ENCODE measurements around the gene SLC45A3.

- TF ChIP-seq EP300 (IDR thresholded peaks at IDR 0.05) (no peak), CTCF (IDR thresholded peaks at IDR 0.05) (no peak), POLR2A (IDR thresholded peaks at IDR 0.05) (no peak)
Measured at GRCh38 chr1:205669341-205670149, 10.8 kb downstream of the SLC45A3 start.
